ENCODE measurements around the gene ADCY2.

Gene ADCY2

GRCh38 chr5:7395947-7396712 is at the start of gene ADCY2:
TSS of gene ADCY2 (plus strand) at chr5:7396138. CDS start at chr5:7396297, 159 bp downstream.
- DNase-seq = peak; percentile 11

- no peak for DNase-seq
Observed at GRCh38 chr5:7347377-7347776, 48.6 kb upstream of the ADCY2 start.

GRCh38 chr5:7348168-7348854 is 47.6 kb upstream of the ADCY2 start:
- DNase-seq = no peak

- no peak for DNase-seq
Observed at GRCh38 chr5:7361593-7361992, 34.3 kb upstream of the ADCY2 start.

- DNase-seq = no peak
Observed at GRCh38 chr5:7363067-7363677, 32.8 kb upstream of the ADCY2 start.

GRCh38 chr5:7364226-7364875 is 31.6 kb upstream of the ADCY2 start:
- peak; percentile 25 for DNase-seq

- DNase-seq = no peak
Observed at GRCh38 chr5:7367780-7368179, 28.2 kb upstream of the ADCY2 start.

- no peak for DNase-seq
Observed at GRCh38 chr5:7372399-7372798, 23.5 kb upstream of the ADCY2 start.

GRCh38 chr5:7374186-7374585 is 21.8 kb upstream of the ADCY2 start:
- no peak for DNase-seq

- no peak for DNase-seq
Observed at GRCh38 chr5:7375457-7375856, 20.5 kb upstream of the ADCY2 start.

GRCh38 chr5:7376871-7377270 is 19.1 kb upstream of the ADCY2 start:
- DNase-seq = no peak

- DNase-seq = no peak
Observed at GRCh38 chr5:7377761-7378160, 18.2 kb upstream of the ADCY2 start.

GRCh38 chr5:7382588-7382987 is 13.3 kb upstream of the ADCY2 start:
- DNase-seq = no peak

GRCh38 chr5:7385681-7386080 is 10.3 kb upstream of the ADCY2 start:
- DNase-seq = no peak

GRCh38 chr5:7388553-7388952 is 7.4 kb upstream of the ADCY2 start:
- no peak for DNase-seq

GRCh38 chr5:7391215-7391614 is 4.7 kb upstream of the ADCY2 start:
- DNase-seq = no peak

GRCh38 chr5:7391814-7392692 is 3.9 kb upstream of the ADCY2 start:
- peak; percentile 36 for DNase-seq

- DNase-seq = no peak
Observed at GRCh38 chr5:7392693-7393024, 3.3 kb upstream of the ADCY2 start.

- DNase-seq = no peak
Observed at GRCh38 chr5:7393921-7394799, 1.8 kb upstream of the ADCY2 start.

GRCh38 chr5:7394889-7395431 is 978 bp upstream of the ADCY2 start:
- no peak for DNase-seq

GRCh38 chr5:7395432-7395946 is 449 bp upstream of the ADCY2 start:
- DNase-seq = no peak
